ENCODE measurements around the gene MAEL.

Gene MAEL

GRCh38 chr1:166988974-166989515 lies at the start of gene MAEL:
TSS of gene MAEL (plus strand) at chr1:166989280. CDS start at chr1:166989353, 73 bp downstream.
- H3K27me3 ChIP-seq (ENCODE audit: control insufficient read depth, insufficient read depth, low read length), result no peaks in the 10 kb centered on the region
- H3K4me1 ChIP-seq (ENCODE audit: control insufficient read depth, insufficient read depth, low read length), result no peaks in the 10 kb centered on the region
- H3K36me3 ChIP-seq (ENCODE audit: control insufficient read depth, insufficient read depth, low read length), result no peaks in the 10 kb centered on the region
- no peaks in the 10 kb centered on the region for H3K9me3 ChIP-seq (ENCODE audit: control insufficient read depth, insufficient read depth, low read length)
- H3K9ac ChIP-seq (ENCODE audit: low read depth, low read length), result no peak within 1 kb of the TSS
- no peak within 1 kb of the TSS for H3K4me3 ChIP-seq (ENCODE audit: low read depth, low read length)
- H3K27ac ChIP-seq (ENCODE audit: low read depth, low read length), result no peak within 1 kb of the TSS

- Histone ChIP-seq H3K9ac (ENCODE audit: low read depth, low read length) (no peak overlapping the region), H3K4me1 (ENCODE audit: control insufficient read depth, insufficient read depth, low read length) (no peaks in the 10 kb centered on the region), H3K4me3 (ENCODE audit: low read depth, low read length) (no peak overlapping the region), H3K9me3 (ENCODE audit: control insufficient read depth, insufficient read depth, low read length) (no peaks in the 10 kb centered on the region), H3K36me3 (ENCODE audit: control insufficient read depth, insufficient read depth, low read length) (no peaks in the 10 kb centered on the region), H3K27ac (ENCODE audit: low read depth, low read length) (no peak overlapping the region), H3K27me3 (ENCODE audit: control insufficient read depth, insufficient read depth, low read length) (no peaks in the 10 kb centered on the region)
These were observed 49.2 kb upstream of the MAEL start for GRCh38 chr1:166939741-166940375.

DNA sequence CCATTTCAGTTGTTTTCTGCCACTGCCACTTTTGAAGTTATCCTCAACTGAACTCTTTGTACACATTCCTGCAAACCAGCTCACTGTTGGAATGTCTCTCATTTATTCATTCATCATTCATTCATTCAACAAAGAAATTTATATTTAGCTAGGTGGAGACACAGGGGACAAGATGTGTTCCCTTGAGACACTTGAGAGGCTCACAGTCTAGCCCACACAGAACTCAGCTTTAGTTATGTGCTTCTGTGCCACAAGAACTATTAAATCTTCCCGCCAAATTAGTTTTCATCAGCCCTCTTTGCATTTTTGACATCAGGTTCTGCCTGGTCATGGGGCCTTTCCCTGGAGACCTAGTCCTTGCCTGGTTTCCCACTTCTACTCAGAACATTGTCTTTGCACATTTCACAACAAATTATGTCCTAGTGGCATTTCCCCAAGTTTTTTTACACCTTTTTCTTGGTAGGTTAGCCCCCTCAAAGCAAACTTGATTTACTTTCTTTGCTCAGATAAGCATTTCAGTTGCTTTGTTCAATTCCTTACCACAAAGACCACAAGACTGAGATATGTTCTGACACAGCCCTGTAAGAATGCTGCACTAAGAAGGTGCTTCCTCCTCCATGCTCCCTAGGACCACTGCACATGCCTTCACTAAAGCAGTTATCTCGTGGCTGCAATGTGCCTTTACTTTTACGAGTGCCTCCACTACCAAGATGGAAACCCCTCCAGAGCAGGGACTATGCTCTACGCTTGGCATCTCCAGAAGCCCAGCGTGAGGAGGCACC lies 44.7 kb upstream of the MAEL start:
- Histone ChIP-seq H3K4me3 (ENCODE audit: low read depth, low read length) (no peak overlapping the region), H3K9me3 (ENCODE audit: control insufficient read depth, insufficient read depth, low read length) (no peaks in the 10 kb centered on the region), H3K27me3 (ENCODE audit: control insufficient read depth, insufficient read depth, low read length) (peaks cover 41% of the 10 kb centered on the region), H3K4me1 (ENCODE audit: control insufficient read depth, insufficient read depth, low read length) (peaks cover 6% of the 10 kb centered on the region), H3K36me3 (ENCODE audit: control insufficient read depth, insufficient read depth, low read length) (no peaks in the 10 kb centered on the region), H3K27ac (ENCODE audit: low read depth, low read length) (no peak overlapping the region), H3K9ac (ENCODE audit: low read depth, low read length) (no peak overlapping the region)

GRCh38 chr1:166947398-166948043 lies 41.6 kb upstream of the MAEL start:
- Histone ChIP-seq H3K4me3 (ENCODE audit: low read depth, low read length) (peak overlapping the region; percentile 61), H3K4me1 (ENCODE audit: control insufficient read depth, insufficient read depth, low read length) (peaks cover 36% of the 10 kb centered on the region), H3K9ac (ENCODE audit: low read depth, low read length) (no peak overlapping the region), H3K36me3 (ENCODE audit: control insufficient read depth, insufficient read depth, low read length) (no peaks in the 10 kb centered on the region), H3K27me3 (ENCODE audit: control insufficient read depth, insufficient read depth, low read length) (peaks cover 53% of the 10 kb centered on the region), H3K27ac (ENCODE audit: low read depth, low read length) (peak overlapping the region; percentile 10), H3K9me3 (ENCODE audit: control insufficient read depth, insufficient read depth, low read length) (no peaks in the 10 kb centered on the region)

DNA sequence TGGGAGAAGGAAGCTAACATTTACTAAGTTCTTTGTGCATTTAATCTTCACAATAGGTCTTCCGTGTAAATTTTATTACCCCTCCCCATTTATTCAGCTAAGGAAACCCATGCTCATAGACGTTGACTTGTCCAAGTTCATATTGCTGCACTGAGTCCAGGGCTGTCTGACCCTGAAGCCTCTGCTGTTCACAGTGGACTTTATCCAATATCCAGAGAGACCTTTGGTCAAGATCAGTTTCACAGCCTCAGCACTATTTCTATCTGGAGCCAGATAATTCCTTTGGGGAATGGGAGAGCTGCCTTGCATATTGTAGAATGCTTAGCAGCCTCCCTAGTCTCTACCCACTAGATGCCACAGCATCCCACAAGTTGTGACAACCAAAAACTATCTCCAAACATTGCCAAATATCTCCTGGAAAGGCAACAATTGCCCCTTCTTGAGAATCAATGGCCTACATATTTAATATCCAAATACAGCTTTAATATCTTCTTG lies 40.2 kb upstream of the MAEL start:
- Histone ChIP-seq H3K4me3 (ENCODE audit: low read depth, low read length) (no peak overlapping the region), H3K9ac (ENCODE audit: low read depth, low read length) (no peak overlapping the region), H3K4me1 (ENCODE audit: control insufficient read depth, insufficient read depth, low read length) (peaks cover 39% of the 10 kb centered on the region), H3K36me3 (ENCODE audit: control insufficient read depth, insufficient read depth, low read length) (no peaks in the 10 kb centered on the region), H3K9me3 (ENCODE audit: control insufficient read depth, insufficient read depth, low read length) (no peaks in the 10 kb centered on the region), H3K27me3 (ENCODE audit: control insufficient read depth, insufficient read depth, low read length) (peaks cover 53% of the 10 kb centered on the region), H3K27ac (ENCODE audit: low read depth, low read length) (no peak overlapping the region)

GRCh38 chr1:166950156-166950555 lies 38.9 kb upstream of the MAEL start:
- no peak overlapping the region for H3K9ac ChIP-seq (ENCODE audit: low read depth, low read length)
- H3K36me3 ChIP-seq (ENCODE audit: control insufficient read depth, insufficient read depth, low read length), result no peaks in the 10 kb centered on the region
- H3K4me1 ChIP-seq (ENCODE audit: control insufficient read depth, insufficient read depth, low read length), result peaks cover 39% of the 10 kb centered on the region
- peak overlapping the region; percentile 54 for H3K27ac ChIP-seq (ENCODE audit: low read depth, low read length)
- H3K27me3 ChIP-seq (ENCODE audit: control insufficient read depth, insufficient read depth, low read length), result peaks cover 53% of the 10 kb centered on the region
- no peaks in the 10 kb centered on the region for H3K9me3 ChIP-seq (ENCODE audit: control insufficient read depth, insufficient read depth, low read length)
- H3K4me3 ChIP-seq (ENCODE audit: low read depth, low read length), result no peak overlapping the region

DNA sequence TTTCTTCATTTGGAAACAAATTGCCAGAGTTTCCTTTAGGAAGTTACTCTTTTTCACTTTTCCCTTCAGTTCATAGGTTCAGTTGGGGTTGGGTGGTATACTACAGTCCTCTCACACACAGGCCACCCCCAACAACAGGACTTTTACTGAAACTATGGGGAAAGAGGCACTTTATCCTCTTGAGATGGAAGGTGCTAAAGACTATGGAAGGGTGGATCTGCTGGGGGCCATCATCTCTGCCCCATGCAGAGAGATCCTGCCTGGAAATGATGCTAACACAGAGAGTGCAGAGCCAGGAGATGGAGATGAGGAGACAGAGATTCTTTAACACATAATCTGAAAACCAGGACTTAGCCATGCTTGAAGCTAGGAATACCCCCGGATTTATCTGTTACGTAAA lies 38.0 kb upstream of the MAEL start:
- Histone ChIP-seq H3K4me1 (ENCODE audit: control insufficient read depth, insufficient read depth, low read length) (peaks cover 33% of the 10 kb centered on the region), H3K9ac (ENCODE audit: low read depth, low read length) (no peak overlapping the region), H3K27me3 (ENCODE audit: control insufficient read depth, insufficient read depth, low read length) (peaks cover 46% of the 10 kb centered on the region), H3K4me3 (ENCODE audit: low read depth, low read length) (no peak overlapping the region), H3K36me3 (ENCODE audit: control insufficient read depth, insufficient read depth, low read length) (no peaks in the 10 kb centered on the region), H3K9me3 (ENCODE audit: control insufficient read depth, insufficient read depth, low read length) (no peaks in the 10 kb centered on the region), H3K27ac (ENCODE audit: low read depth, low read length) (peak overlapping the region; percentile 48)

- no peaks in the 10 kb centered on the region for H3K36me3 ChIP-seq (ENCODE audit: control insufficient read depth, insufficient read depth, low read length)
- H3K4me1 ChIP-seq (ENCODE audit: control insufficient read depth, insufficient read depth, low read length), result peaks cover 33% of the 10 kb centered on the region
- no peaks in the 10 kb centered on the region for H3K9me3 ChIP-seq (ENCODE audit: control insufficient read depth, insufficient read depth, low read length)
- peak overlapping the region; percentile 67 for H3K27ac ChIP-seq (ENCODE audit: low read depth, low read length)
- peaks cover 35% of the 10 kb centered on the region for H3K27me3 ChIP-seq (ENCODE audit: control insufficient read depth, insufficient read depth, low read length)
- no peak overlapping the region for H3K9ac ChIP-seq (ENCODE audit: low read depth, low read length)
- no peak overlapping the region for H3K4me3 ChIP-seq (ENCODE audit: low read depth, low read length)
These were observed 36.9 kb upstream of the MAEL start for GRCh38 chr1:166952002-166952746.

DNA sequence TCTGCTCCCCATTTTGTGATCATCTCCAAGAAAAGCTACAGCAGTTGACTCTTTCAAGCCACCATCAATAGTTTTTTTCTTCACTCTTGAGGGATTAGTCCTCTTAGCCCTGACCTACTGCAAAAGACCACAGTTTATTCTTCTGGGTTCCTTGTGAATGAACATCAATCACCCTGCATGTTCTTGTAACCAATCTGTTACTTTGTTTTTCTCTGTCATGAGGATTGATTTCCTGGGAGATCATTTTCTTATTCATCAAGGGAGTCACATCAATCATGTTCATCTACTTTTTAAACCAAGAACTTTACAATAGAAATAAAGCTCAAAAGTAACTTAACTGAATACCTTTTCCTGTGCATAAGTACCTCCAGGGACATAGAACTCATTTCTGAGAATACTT lies 35.6 kb upstream of the MAEL start:
- Histone ChIP-seq H3K36me3 (ENCODE audit: control insufficient read depth, insufficient read depth, low read length) (no peaks in the 10 kb centered on the region), H3K4me1 (ENCODE audit: control insufficient read depth, insufficient read depth, low read length) (peaks cover 33% of the 10 kb centered on the region), H3K27me3 (ENCODE audit: control insufficient read depth, insufficient read depth, low read length) (peaks cover 26% of the 10 kb centered on the region), H3K9me3 (ENCODE audit: control insufficient read depth, insufficient read depth, low read length) (no peaks in the 10 kb centered on the region), H3K9ac (ENCODE audit: low read depth, low read length) (no peak overlapping the region), H3K27ac (ENCODE audit: low read depth, low read length) (no peak overlapping the region), H3K4me3 (ENCODE audit: low read depth, low read length) (no peak overlapping the region)

DNA sequence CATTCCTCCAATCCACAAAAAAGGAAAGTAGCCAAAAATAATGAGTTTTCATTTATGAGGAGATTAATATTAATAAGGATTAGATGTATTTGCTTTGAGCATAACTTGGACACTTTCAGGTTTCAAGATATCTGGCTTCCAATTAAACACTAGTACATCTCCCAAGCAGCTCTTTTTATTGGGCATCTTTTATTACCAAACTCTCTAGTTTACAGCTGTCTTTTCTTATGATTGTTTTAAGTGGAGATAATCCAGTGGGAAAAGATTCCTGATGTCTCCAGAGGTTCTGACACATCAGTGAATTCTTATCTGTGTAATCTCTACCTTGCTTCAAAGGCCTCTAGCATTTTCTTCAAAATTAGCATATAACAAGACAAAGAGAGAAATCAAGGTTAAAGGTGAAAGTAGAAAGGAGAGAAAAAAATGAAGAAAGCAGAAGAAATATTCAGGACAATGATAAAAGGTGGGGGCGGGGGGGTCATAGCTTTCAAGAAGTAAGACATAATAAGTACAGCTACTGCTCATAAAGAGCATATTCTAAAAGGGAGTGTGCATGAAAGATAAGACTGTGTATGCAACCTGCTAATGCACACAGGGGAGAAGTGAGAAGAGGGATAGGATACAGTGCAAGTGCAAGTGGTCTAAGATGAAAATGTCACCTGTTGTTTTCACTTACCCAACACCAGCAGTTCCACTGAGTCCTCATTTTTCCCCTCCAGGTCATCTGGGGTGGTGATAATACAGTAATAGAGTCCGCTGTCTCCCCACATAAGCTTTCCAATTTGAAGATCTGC lies 32.8 kb upstream of the MAEL start:
- Histone ChIP-seq H3K9me3 (ENCODE audit: control insufficient read depth, insufficient read depth, low read length) (no peaks in the 10 kb centered on the region), H3K27me3 (ENCODE audit: control insufficient read depth, insufficient read depth, low read length) (peaks cover 6% of the 10 kb centered on the region; the same call in 1 of the 2 replicates), H3K27ac (ENCODE audit: low read depth, low read length) (no peak overlapping the region), H3K4me3 (ENCODE audit: low read depth, low read length) (no peak overlapping the region), H3K36me3 (ENCODE audit: control insufficient read depth, insufficient read depth, low read length) (no peaks in the 10 kb centered on the region), H3K4me1 (ENCODE audit: control insufficient read depth, insufficient read depth, low read length) (peaks cover 15% of the 10 kb centered on the region), H3K9ac (ENCODE audit: low read depth, low read length) (no peak overlapping the region)

Data from HUES48 (cell line).